MG63 (cell line): Measurements from ENCODE around the gene COL12A1. TPM values are rescaled to one million over a fixed set of nuclear protein-coding genes. Genes with fewer than 3 reads are reported as not detected.
A peak's percentile ranks its signal among the peaks of the same experiment; 100 is the strongest.

Experiments
- DNase-seq: peaks from one replicate; pipeline ENCODE4 v3.0.0-alpha.2; 2020
- H3K27me3 ChIP-seq: fragments of 250-450 bp; sonication (Bioruptor Pico); 2 replicates; pipeline ENCODE4 v1.5.1; 2020; ENCODE audit warnings: mild to moderate bottlenecking, moderate library complexity
- H3K36me3 ChIP-seq: fragments of 250-450 bp; sonication (Bioruptor Pico); 2 replicates; pipeline ENCODE4 v1.5.1; 2020; ENCODE audit warnings: mild to moderate bottlenecking, moderate library complexity
- H3K4me3 ChIP-seq: fragments of 250-450 bp; sonication (Bioruptor Pico); 2 replicates; pipeline ENCODE4 v1.5.1; 2020; ENCODE audit warnings: mild to moderate bottlenecking, moderate library complexity
- H3K9me3 ChIP-seq: fragments of 250-450 bp; sonication (Bioruptor Pico); 2 replicates; pipeline ENCODE4 v1.5.1; 2020; ENCODE audit warnings: mild to moderate bottlenecking, moderate library complexity
- total RNA-seq: library from RNA; depleted of rRNA; stranded (reverse); fragments of >200 nt; shearing (Covaris generic); gene quantifications from 2 replicates; pipeline ENCODE4 v1.2.3, GENCODE V29; 2014; ENCODE audit warnings: low replicate concordance; rRNA removed

COL12A1 gene
- total RNA-seq, result 37.5 and 50.4 TPM in 2 replicates

DNA sequence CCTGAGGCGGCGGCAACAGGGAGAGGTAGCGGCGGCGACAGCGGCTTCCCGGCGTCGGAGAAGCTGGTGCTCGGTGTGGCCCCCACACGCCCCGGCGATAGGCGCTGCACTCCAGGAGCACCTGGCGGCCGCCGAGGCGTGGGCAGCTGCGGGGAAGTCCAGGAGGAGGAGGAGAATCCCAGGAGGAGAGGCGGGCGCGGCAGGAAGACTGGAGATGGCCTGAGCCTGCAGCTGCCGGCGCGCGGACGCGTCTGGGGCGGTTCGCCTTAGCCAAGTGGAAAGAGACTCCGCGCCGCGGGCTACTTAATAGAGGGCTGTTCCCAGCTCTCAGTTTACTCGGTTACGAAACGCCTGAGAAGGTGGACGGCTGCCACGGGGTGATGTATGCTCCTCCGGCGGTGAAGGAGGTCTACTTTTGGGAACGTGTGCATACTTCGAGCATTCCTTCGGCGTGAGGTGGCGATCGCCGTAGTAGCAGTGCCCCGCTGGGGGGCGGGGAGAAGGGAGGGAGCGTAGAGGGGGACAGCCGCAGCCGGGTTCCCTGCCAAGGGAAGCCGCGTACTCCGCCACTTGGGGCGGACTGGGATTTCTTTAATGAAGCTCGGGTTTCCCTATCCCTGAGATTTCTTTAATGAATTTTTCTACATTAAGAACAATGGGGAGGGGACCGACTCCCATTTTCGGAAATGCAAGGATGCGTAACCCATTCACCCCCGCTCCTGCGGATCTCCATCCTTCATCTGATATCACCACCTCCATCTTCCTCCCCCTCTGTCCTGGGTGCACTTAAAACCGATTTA is at the start of gene COL12A1:
Gene COL12A1 (minus strand): TSS at position 278 of the 800 bp plus-strand sequence. CDS start 3,261 bp downstream, outside the sequence.
- Histone ChIP-seq H3K9me3 (no peaks in the 10 kb centered on the region), H3K4me3 (peak within 1 kb of the TSS; percentile 73), H3K36me3 (no peaks in the 10 kb centered on the region), H3K27me3 (no peaks in the 10 kb centered on the region)
- DNase-seq, result peak; percentile 96

DNA sequence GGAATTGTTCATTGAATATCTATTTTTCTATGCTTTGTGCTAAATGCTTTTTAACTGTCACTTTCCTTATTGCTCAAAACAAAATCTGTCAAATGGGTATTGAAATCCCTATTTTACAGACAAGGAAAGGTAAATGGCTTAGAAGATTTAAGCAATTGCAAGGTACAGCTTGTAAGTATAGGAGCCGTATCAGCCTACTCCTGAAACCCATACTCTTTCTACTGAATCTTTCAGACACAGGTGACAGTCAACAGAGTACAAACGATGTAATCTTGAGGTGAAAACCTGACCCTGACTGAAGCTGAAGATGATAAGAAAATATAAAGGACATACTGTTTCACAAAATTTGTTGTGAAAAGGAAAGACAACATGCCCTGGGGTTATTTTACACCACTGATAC is 44.7 kb upstream of the COL12A1 start:
- no peak for DNase-seq
- Histone ChIP-seq H3K4me3 (no peak overlapping the region), H3K36me3 (peaks cover 10% of the 10 kb centered on the region), H3K9me3 (no peaks in the 10 kb centered on the region), H3K27me3 (no peaks in the 10 kb centered on the region)

DNA sequence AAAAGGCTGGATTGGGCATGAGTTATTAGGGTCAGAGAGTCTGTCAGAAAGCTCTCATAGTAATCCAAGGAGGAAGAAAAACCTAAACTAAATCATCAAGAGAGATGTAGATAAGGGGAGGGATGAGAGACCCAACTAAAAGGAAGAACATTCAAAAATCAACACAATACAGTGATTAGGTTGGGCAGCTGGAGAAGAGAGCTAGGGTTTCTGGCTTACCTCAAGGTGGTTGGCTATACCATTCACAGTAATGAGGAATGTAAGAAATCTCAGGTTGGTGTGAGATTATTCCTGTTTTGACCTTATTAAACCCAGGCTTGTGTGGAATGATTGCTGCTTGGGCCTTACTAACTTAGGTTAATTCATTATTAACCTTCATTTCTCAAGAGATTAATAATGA is 44.0 kb upstream of the COL12A1 start:
- Histone ChIP-seq H3K9me3 (no peaks in the 10 kb centered on the region), H3K36me3 (peaks cover 5% of the 10 kb centered on the region; the same call in 1 of the 2 replicates), H3K4me3 (no peak overlapping the region), H3K27me3 (no peaks in the 10 kb centered on the region)
- DNase-seq, result no peak

DNA sequence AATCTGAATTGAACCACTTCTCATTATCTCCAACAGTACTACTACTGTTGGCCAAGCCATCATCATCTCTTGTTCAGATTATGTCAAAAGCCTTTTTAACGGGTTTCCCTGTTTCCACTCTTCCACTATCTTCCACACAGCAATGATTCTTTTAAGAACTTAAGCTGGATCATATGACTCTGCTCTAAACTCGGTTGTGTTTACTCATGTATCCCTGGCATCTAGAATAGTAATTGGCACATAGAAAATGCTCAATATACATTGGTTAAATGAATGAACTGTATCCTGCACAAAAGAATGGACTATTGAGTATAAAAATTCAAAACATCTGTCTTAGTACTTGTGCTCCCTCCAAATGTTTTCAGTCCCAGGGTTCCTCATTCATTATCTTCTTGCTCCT is 40.5 kb upstream of the COL12A1 start:
- Histone ChIP-seq H3K4me3 (no peak overlapping the region), H3K36me3 (no peaks in the 10 kb centered on the region), H3K27me3 (no peaks in the 10 kb centered on the region), H3K9me3 (no peaks in the 10 kb centered on the region)
- DNase-seq, result no peak

- Histone ChIP-seq H3K4me3 (peak overlapping the region; percentile 84), H3K36me3 (peaks cover 19% of the 10 kb centered on the region), H3K27me3 (no peaks in the 10 kb centered on the region), H3K9me3 (no peaks in the 10 kb centered on the region)
- DNase-seq, result no peak
These were observed 38.3 kb upstream of the COL12A1 start for GRCh38 chr6:75244063-75244584.

GRCh38 chr6:75243333-75244062 is 37.6 kb upstream of the COL12A1 start, which contains the start of gene COX7A2:
TSS of gene COX7A2 (minus strand) at chr6:75243801. CDS start at chr6:75243734, 67 bp downstream.
- Histone ChIP-seq H3K27me3 (no peaks in the 10 kb centered on the region), H3K4me3 (peak within 1 kb of the TSS; percentile 84), H3K36me3 (peaks cover 22% of the 10 kb centered on the region), H3K9me3 (no peaks in the 10 kb centered on the region)
- DNase-seq, result peak; percentile 92

GRCh38 chr6:75236630-75237029 is 30.8 kb upstream of the COL12A1 start:
- H3K9me3 ChIP-seq, result no peaks in the 10 kb centered on the region
- H3K27me3 ChIP-seq, result no peaks in the 10 kb centered on the region
- DNase-seq, result no peak
- H3K4me3 ChIP-seq, result no peak overlapping the region
- H3K36me3 ChIP-seq, result peaks cover 26% of the 10 kb centered on the region

DNA sequence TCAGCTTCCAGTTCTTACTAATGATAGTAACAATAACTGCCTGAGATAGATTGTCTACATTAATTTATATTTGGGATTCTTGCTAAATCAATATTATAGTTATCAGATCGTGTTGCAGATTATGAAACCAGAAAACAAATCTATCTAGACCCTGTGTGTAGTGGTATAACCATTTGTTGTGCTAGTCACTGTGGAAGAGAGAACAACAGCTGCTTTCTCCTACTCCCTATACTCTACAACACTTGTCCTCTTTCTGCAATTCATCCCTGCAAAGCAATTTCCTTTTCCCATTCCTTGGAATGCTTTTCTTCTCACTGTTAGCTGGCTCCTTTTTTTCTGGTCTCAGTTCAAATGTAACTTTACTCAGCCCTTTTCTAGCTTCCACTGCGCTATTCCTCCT is 29.4 kb upstream of the COL12A1 start:
- H3K4me3 ChIP-seq, result no peak overlapping the region
- no peak for DNase-seq
- peaks cover 17% of the 10 kb centered on the region for H3K36me3 ChIP-seq
- H3K27me3 ChIP-seq, result no peaks in the 10 kb centered on the region
- H3K9me3 ChIP-seq, result no peaks in the 10 kb centered on the region

GRCh38 chr6:75234126-75234865 is 28.4 kb upstream of the COL12A1 start:
- H3K36me3 ChIP-seq, result peaks cover 9% of the 10 kb centered on the region
- H3K4me3 ChIP-seq, result no peak overlapping the region
- peak; percentile 35 for DNase-seq
- H3K9me3 ChIP-seq, result no peaks in the 10 kb centered on the region
- H3K27me3 ChIP-seq, result no peaks in the 10 kb centered on the region

GRCh38 chr6:75233092-75233615 is 27.3 kb upstream of the COL12A1 start:
- H3K27me3 ChIP-seq, result no peaks in the 10 kb centered on the region
- H3K9me3 ChIP-seq, result no peaks in the 10 kb centered on the region
- H3K36me3 ChIP-seq, result peaks cover 4% of the 10 kb centered on the region
- DNase-seq, result no peak
- no peak overlapping the region for H3K4me3 ChIP-seq

DNA sequence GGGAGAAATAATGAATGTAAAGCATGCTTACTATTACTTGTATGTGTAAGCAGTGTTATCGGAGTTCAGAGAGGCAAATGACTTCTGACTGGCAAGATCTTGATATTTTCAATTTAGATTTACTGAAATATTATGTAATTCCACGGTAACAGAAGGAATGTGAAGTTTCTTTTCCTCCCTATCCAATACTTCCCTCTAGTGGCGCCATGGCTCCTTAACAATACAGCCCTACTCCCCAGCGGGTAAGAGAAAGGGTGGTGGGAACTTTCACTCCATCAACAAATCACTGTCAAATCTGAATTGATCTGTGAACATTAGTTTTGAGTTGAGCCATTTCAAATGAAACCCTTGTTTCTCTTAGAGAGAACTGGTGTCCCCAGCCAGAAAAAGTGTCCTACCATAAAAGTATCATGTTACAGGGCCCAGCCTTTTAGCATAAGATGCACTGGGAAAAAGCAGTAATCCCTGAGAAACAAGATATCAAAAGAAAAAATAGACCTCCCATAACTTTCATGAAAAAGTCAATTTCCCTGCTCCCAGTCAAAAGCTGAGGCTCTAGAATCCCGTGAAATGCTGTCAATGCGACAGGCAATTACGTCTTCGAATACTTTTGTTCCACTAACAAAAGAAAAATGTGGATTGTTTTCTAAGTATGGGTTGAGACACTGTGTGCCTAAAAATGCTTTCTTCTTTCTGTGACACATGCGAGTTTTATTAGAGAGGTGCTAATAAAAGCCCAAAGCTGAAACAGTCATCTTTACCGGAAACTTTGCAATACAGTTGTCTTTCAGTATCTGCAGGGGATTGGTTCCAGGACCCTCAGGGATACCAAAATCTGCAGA is 24.9 kb upstream of the COL12A1 start:
- DNase-seq, result peak; percentile 23
- Histone ChIP-seq H3K4me3 (no peak overlapping the region), H3K27me3 (no peaks in the 10 kb centered on the region)

GRCh38 chr6:75224303-75224926 is 18.6 kb upstream of the COL12A1 start:
- DNase-seq, result no peak
- Histone ChIP-seq H3K9me3 (no peaks in the 10 kb centered on the region), H3K36me3 (no peaks in the 10 kb centered on the region), H3K27me3 (no peaks in the 10 kb centered on the region), H3K4me3 (no peak overlapping the region)

More for the DNA sequence above, 24.9 kb upstream of the COL12A1 start:
- H3K9me3 ChIP-seq, result no peaks in the 10 kb centered on the region
- H3K36me3 ChIP-seq, result no peaks in the 10 kb centered on the region

- Histone ChIP-seq H3K9me3 (no peaks in the 10 kb centered on the region), H3K27me3 (no peaks in the 10 kb centered on the region), H3K4me3 (no peak overlapping the region), H3K36me3 (no peaks in the 10 kb centered on the region)
- DNase-seq, result no peak
These were observed 17.6 kb upstream of the COL12A1 start for GRCh38 chr6:75223428-75223827.

DNA sequence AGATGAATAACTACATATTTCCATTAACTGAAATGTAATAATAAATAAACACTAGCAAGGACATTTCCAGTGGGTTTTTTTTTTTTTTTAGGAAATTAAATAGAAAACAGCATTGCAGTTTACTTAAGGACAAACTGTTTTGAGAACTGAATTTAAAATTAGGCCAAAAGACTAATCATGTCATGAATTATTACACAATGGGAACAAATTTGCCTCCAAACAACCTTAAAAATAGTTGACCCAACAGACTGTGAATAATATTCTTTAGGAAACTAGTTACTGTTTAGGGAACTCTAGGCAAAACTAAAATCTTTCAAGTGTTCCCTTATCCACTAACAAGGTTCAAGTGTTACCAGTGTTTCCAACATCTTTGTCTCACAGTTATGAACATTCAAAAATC is 16.4 kb upstream of the COL12A1 start:
- no peaks in the 10 kb centered on the region for H3K36me3 ChIP-seq
- no peaks in the 10 kb centered on the region for H3K9me3 ChIP-seq
- H3K27me3 ChIP-seq, result no peaks in the 10 kb centered on the region
- no peak for DNase-seq
- H3K4me3 ChIP-seq, result no peak overlapping the region

DNA sequence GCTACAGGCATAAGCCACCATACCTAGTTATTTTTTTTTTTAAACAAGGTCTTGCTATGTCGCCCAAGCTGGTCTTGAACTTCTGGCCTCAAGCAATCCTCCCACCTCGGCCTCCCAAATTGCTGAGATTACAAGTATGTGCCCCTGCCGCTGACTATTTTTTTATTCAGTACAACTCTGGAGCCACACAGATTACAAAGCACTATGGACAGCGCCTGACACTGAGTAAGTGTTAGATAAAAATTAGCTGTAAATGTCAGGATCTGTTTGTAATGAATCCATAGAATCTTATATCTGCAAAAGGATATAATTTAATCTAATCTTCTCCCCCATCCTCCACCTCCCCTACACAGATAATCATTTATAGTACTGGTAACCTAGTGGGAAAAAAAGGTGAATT is 15.3 kb upstream of the COL12A1 start:
- H3K27me3 ChIP-seq, result no peaks in the 10 kb centered on the region
- no peaks in the 10 kb centered on the region for H3K36me3 ChIP-seq
- DNase-seq, result no peak
- H3K4me3 ChIP-seq, result no peak overlapping the region
- H3K9me3 ChIP-seq, result no peaks in the 10 kb centered on the region
